Osteoblast (primary cell): Measurements from ENCODE around the gene DLGAP1. TPM values are rescaled to one million over a fixed set of nuclear protein-coding genes. Genes with fewer than 3 reads are reported as not detected.

ENCODE experiments used
- DNase-seq: peaks from one replicate; pipeline ENCODE4 v3.0.0; 2011; ENCODE audit warnings: low spot score, mixed read lengths; ENCODE audit not compliant: insufficient read length; ENCODE audit errors: missing footprints
- H2AFZ ChIP-seq: 2 replicates; pipeline ENCODE4 v1.6.0; 2011; ENCODE audit warnings: mild to moderate bottlenecking, low read length
- H3K27ac ChIP-seq: 2 replicates; pipeline ENCODE4 v1.5.1; 2011; ENCODE audit warnings: mild to moderate bottlenecking, low read depth, low read length, moderate library complexity
- H3K27me3 ChIP-seq: 2 replicates; pipeline ENCODE4 v1.6.0; 2012; ENCODE audit warnings: mild to moderate bottlenecking, control low read depth, inconsistent platforms, low read length, moderate library complexity; ENCODE audit not compliant: insufficient read depth
- H3K36me3 ChIP-seq: 2 replicates; pipeline ENCODE4 v1.5.1; 2011; ENCODE audit warnings: mild to moderate bottlenecking, low read length, control low read depth, moderate library complexity; ENCODE audit not compliant: insufficient read depth
- H3K4me1 ChIP-seq: 2 replicates; pipeline ENCODE4 v1.5.1; 2011; ENCODE audit warnings: mild to moderate bottlenecking, low read length, control low read depth, moderate library complexity; ENCODE audit not compliant: insufficient read depth
- H3K4me2 ChIP-seq: 2 replicates; pipeline ENCODE4 v1.6.0; 2011; ENCODE audit warnings: mild to moderate bottlenecking, low read length; ENCODE audit not compliant: insufficient read depth
- H3K4me3 ChIP-seq: fragments of 200-600 bp; sonication (generic); 3 replicates; pipeline ENCODE4 v1.5.1; 2012; ENCODE audit warnings: mild to moderate bottlenecking, low read length, inconsistent platforms; ENCODE audit not compliant: insufficient read depth
- H3K79me2 ChIP-seq: 2 replicates; pipeline ENCODE4 v1.6.0; 2012; ENCODE audit warnings: mild to moderate bottlenecking, low read length, control low read depth, inconsistent platforms; ENCODE audit not compliant: insufficient read depth
- H3K9me3 ChIP-seq: 2 replicates; pipeline ENCODE4 v1.5.1; 2011; ENCODE audit warnings: low read depth, low read length, control low read depth
- H4K20me1 ChIP-seq: 2 replicates; pipeline ENCODE4 v1.6.0; 2012; ENCODE audit warnings: mild to moderate bottlenecking, low read length, control low read depth; ENCODE audit not compliant: insufficient read depth
- CTCF ChIP-seq: IDR thresholded peaks from 2 replicates; pipeline ENCODE4 v1.5.1; 2011; ENCODE audit warnings: mild to moderate bottlenecking, low read depth, low read length, moderate library complexity; ENCODE audit errors: extremely low read depth
- total RNA-seq: library from RNA; depleted of rRNA; stranded (reverse); fragments of >200 nt; gene quantifications from 2 replicates; pipeline ENCODE4 v1.2.3, GENCODE V29; 2012

Gene DLGAP1
- total RNA-seq, 1 donor: not detected

- no peaks in the 10 kb centered on the region for H3K4me1 ChIP-seq
- H3K27ac ChIP-seq: no peak overlapping the region
- no peaks in the 10 kb centered on the region for H3K79me2 ChIP-seq
- no peak overlapping the region for H3K4me3 ChIP-seq
- H3K9me3 ChIP-seq: no peaks in the 10 kb centered on the region
- H3K36me3 ChIP-seq: no peaks in the 10 kb centered on the region
- no peak for DNase-seq
- TF ChIP-seq CTCF: no peak
- no peaks in the 10 kb centered on the region for H4K20me1 ChIP-seq
- H3K4me2 ChIP-seq: no peak overlapping the region
- H3K27me3 ChIP-seq: no peaks in the 10 kb centered on the region
- H2AFZ ChIP-seq: no peak overlapping the region
These were observed 504.3 kb downstream of the DLGAP1 start for GRCh38 chr18:3950668-3951404.

- Histone ChIP-seq H3K4me2 (no peak overlapping the region), H3K27ac (no peak overlapping the region), H2AFZ (no peak overlapping the region), H3K4me1 (no peaks in the 10 kb centered on the region), H4K20me1 (no peaks in the 10 kb centered on the region), H3K9me3 (no peaks in the 10 kb centered on the region), H3K27me3 (no peaks in the 10 kb centered on the region), H3K79me2 (no peaks in the 10 kb centered on the region), H3K36me3 (no peaks in the 10 kb centered on the region), H3K4me3 (no peak overlapping the region)
- DNase-seq: no peak
- TF ChIP-seq CTCF: no peak
These were observed 506.1 kb downstream of the DLGAP1 start for GRCh38 chr18:3948958-3949357.

GRCh38 chr18:3947383-3947782 is 507.7 kb downstream of the DLGAP1 start:
- Histone ChIP-seq H3K27me3 (no peaks in the 10 kb centered on the region), H3K36me3 (no peaks in the 10 kb centered on the region), H3K9me3 (no peaks in the 10 kb centered on the region), H3K4me2 (no peak overlapping the region), H3K79me2 (no peaks in the 10 kb centered on the region), H3K4me3 (no peak overlapping the region), H4K20me1 (no peaks in the 10 kb centered on the region), H2AFZ (no peak overlapping the region), H3K4me1 (no peaks in the 10 kb centered on the region), H3K27ac (no peak overlapping the region)
- no peak for DNase-seq
- no peak for TF ChIP-seq CTCF

- H3K27me3 ChIP-seq: no peaks in the 10 kb centered on the region
- DNase-seq: no peak
- H3K79me2 ChIP-seq: no peaks in the 10 kb centered on the region
- no peak overlapping the region for H3K4me2 ChIP-seq
- no peaks in the 10 kb centered on the region for H3K4me1 ChIP-seq
- H3K36me3 ChIP-seq: no peaks in the 10 kb centered on the region
- H3K27ac ChIP-seq: no peak overlapping the region
- no peak for TF ChIP-seq CTCF
- peaks cover 3% of the 10 kb centered on the region for H3K9me3 ChIP-seq
- H4K20me1 ChIP-seq: no peaks in the 10 kb centered on the region
- no peak overlapping the region for H3K4me3 ChIP-seq
- H2AFZ ChIP-seq: no peak overlapping the region
These were observed 519.8 kb downstream of the DLGAP1 start for GRCh38 chr18:3935305-3935704.
